HL-60/S4 (cell line): ENCODE data around the gene LHFPL3.
"Not testable (repeated sequence)": the region's sequence is repeated elsewhere in the genome, so short reads cannot be mapped to it uniquely, and the experiment has no call there.

ENCODE experiments used
- in situ Hi-C: fragments of 300-500 bp; cut with MboI; formaldehyde crosslinking; loops from 2 replicates; pipeline ENCODE4 v1.14.3; 2022; ENCODE audit warnings: low sequenced_read_pairs

The LHFPL3 gene

GRCh38 chr7:104480529-104480928 is 152.1 kb downstream of the LHFPL3 start:
- in situ Hi-C loops: no loop called here

- in situ Hi-C loops: no loop called here
These were observed 154.1 kb downstream of the LHFPL3 start for GRCh38 chr7:104482362-104483037.

GRCh38 chr7:104486931-104487330 is 158.5 kb downstream of the LHFPL3 start:
- in situ Hi-C loops: no loop called here

GRCh38 chr7:104487642-104488041 is 159.2 kb downstream of the LHFPL3 start:
- in situ Hi-C loops: no loop called here

GRCh38 chr7:104497379-104497967 is 169.1 kb downstream of the LHFPL3 start:
- in situ Hi-C loops: no loop called here

GRCh38 chr7:104499975-104500374 is 171.6 kb downstream of the LHFPL3 start:
- in situ Hi-C loops: no loop called here

- in situ Hi-C loops: no loop called here
These were observed 181.5 kb downstream of the LHFPL3 start for GRCh38 chr7:104509874-104510273.

- in situ Hi-C loops: no loop called here
These were observed 196.4 kb downstream of the LHFPL3 start for GRCh38 chr7:104524853-104525252.

- in situ Hi-C loops: no loop called here
These were observed 199.7 kb downstream of the LHFPL3 start for GRCh38 chr7:104528142-104528541.

GRCh38 chr7:104529567-104529966 is 201.2 kb downstream of the LHFPL3 start:
- in situ Hi-C loops: no loop called here

GRCh38 chr7:104530251-104530650 is 201.8 kb downstream of the LHFPL3 start:
- in situ Hi-C loops: no loop called here

GRCh38 chr7:104534149-104534548 is 205.7 kb downstream of the LHFPL3 start:
- in situ Hi-C loops: no loop called here

- in situ Hi-C loops: no loop called here
These were observed 207.4 kb downstream of the LHFPL3 start for GRCh38 chr7:104535841-104536240.

- in situ Hi-C loops: no loop called here
These were observed 208.6 kb downstream of the LHFPL3 start for GRCh38 chr7:104536956-104537355.

- in situ Hi-C loops: no loop called here
These were observed 209.7 kb downstream of the LHFPL3 start for GRCh38 chr7:104538152-104538551.

- in situ Hi-C loops: no loop called here
These were observed 213.5 kb downstream of the LHFPL3 start for GRCh38 chr7:104541897-104542296.

GRCh38 chr7:104548861-104549260 is 220.5 kb downstream of the LHFPL3 start:
- in situ Hi-C loops: no loop called here

- in situ Hi-C loops: no loop called here
These were observed 222.0 kb downstream of the LHFPL3 start for GRCh38 chr7:104550362-104550761.

GRCh38 chr7:104551226-104551625 is 222.8 kb downstream of the LHFPL3 start:
- in situ Hi-C loops: no loop called here

GRCh38 chr7:104552102-104552501 is 223.7 kb downstream of the LHFPL3 start:
- in situ Hi-C loops: no loop called here

- in situ Hi-C loops: no loop called here
These were observed 224.7 kb downstream of the LHFPL3 start for GRCh38 chr7:104553074-104553473.

- in situ Hi-C loops: not testable (repeated sequence)
These were observed 235.0 kb downstream of the LHFPL3 start for GRCh38 chr7:104563350-104563901.
